PC-3 (cell line): ENCODE data around the gene CCDC69.

ENCODE experiments used
- EZH2phosphoT487 ChIP-seq: fragments of 300-600 bp; sonication (generic); IDR thresholded peaks from 2 replicates; pipeline ENCODE4 v1.6.1; 2018; ENCODE audit warnings: mild to moderate bottlenecking, antibody characterized with exemption, low read length, borderline replicate concordance
- TF ChIP-seq, protein P1 (sequence below): fragments of 300-600 bp; sonication (generic); conservative IDR thresholded peaks from 2 replicates; pipeline ENCODE4 v1.5.1; 2017; ENCODE audit warnings: antibody characterized with exemption, low read depth, mild to moderate bottlenecking, low read length

DNA sequence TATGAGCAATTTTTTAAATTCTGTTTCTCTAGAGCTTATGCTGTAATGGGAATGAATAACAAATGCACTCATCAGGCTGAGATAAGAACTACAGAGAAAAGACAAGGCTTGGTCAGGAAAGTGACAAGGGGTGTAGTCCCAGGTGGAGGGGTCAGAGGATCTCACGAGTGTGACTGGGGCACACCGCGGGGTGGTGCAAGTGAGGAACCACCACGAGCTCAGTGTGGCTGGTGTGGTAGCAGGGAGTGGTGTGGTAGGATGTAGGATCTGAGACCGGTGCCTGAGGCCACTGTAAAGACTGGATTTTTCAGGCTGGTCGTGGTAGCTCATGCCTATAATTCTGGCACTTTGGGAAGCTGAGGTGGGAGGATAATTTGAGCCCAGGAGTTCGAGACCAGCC, 75.3 kb downstream of the CCDC69 start:
- TF ChIP-seq, protein P1, sequence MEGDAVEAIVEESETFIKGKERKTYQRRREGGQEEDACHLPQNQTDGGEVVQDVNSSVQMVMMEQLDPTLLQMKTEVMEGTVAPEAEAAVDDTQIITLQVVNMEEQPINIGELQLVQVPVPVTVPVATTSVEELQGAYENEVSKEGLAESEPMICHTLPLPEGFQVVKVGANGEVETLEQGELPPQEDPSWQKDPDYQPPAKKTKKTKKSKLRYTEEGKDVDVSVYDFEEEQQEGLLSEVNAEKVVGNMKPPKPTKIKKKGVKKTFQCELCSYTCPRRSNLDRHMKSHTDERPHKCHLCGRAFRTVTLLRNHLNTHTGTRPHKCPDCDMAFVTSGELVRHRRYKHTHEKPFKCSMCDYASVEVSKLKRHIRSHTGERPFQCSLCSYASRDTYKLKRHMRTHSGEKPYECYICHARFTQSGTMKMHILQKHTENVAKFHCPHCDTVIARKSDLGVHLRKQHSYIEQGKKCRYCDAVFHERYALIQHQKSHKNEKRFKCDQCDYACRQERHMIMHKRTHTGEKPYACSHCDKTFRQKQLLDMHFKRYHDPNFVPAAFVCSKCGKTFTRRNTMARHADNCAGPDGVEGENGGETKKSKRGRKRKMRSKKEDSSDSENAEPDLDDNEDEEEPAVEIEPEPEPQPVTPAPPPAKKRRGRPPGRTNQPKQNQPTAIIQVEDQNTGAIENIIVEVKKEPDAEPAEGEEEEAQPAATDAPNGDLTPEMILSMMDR: no peak
- TF ChIP-seq EZH2phosphoT487: no peak
